Peyer's patch (tissue), 4 donors: ENCODE data around the gene GIMAP2.

Experiments used
- CTCF ChIP-seq, 6 experiments: fragments of 450-650 bp in 4 of 6; fragments of 200-600 bp in 2 of 6; sonication (generic) in 1 of 6; IDR thresholded peaks; one replicate each; pipeline ENCODE4 v1.5.1; 2017 to 2019; ENCODE audit warnings: antibody characterized with exemption in 6 of 6, mild to moderate bottlenecking in 3 of 6, moderate library complexity in 1 of 6
- POLR2A ChIP-seq, 2 donors: fragments of 450-650 bp; IDR thresholded peaks; one replicate each; pipeline ENCODE4 v1.5.1; 2017; ENCODE audit warnings: antibody characterized with exemption in 2 of 2, mild to moderate bottlenecking in 2 of 2, moderate library complexity in 2 of 2

GRCh38 chr7:150716939-150717338, 31.4 kb downstream of the GIMAP2 start:
- no peak for TF ChIP-seq POLR2A (IDR thresholded peaks at IDR 0.05)
- TF ChIP-seq CTCF (IDR thresholded peaks at IDR 0.05): no peak
